Renal pelvis (tissue), 4 donors: ENCODE data around the gene MRC2. TPM values are rescaled to one million over a fixed set of nuclear protein-coding genes. Genes with fewer than 3 reads are reported as not detected.
"Not testable (repeated sequence)": the region's sequence is repeated elsewhere in the genome, so short reads cannot be mapped to it uniquely, and the experiment has no call there.

Experiments
- DNase-seq: peaks from one replicate; pipeline ENCODE4 v3.0.0-alpha.2; 2013
- polyA plus RNA-seq, 3 donors: library from polyadenylated mRNA; unstranded; fragments of 120-200 nt; gene quantifications; one replicate each; pipeline ENCODE4 v1.2.1, GENCODE V29; 2013; ENCODE audit not compliant: insufficient read length in 3 of 3

The MRC2 gene
- polyA plus RNA-seq, 3 donors: 57.8 to 80.6 (median 79.6) TPM

DNA sequence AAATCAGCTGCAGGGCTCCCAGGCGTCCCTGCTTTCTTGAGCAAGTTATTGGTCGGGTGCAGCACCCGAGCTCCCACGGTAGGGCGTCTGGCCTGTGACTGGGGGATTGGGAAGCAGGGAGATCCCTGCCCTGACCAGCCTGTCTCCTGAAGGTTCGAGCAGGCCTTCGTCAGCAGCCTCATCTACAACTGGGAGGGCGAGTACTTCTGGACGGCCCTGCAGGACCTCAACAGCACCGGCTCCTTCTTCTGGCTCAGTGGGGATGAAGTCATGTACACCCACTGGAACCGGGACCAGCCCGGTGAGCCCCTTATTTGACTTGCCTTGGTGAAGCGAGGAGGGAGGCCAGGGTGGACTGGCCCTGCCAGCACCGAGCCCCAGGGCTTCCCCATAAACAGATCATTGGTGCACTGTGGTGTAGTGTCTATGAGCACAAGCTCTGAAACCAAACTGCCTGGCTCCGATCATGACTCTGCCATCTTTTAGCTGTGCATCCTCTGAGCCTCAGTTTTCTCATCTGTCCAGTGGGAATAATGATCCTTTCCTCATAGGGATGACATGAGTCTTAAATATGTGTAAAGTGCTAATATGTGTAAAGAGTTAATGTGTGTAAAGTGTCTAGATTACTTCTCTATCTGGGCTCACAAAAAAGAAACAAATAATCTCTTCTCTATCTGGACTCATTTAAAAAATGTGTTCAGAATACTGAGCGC lies 48.9 kb downstream of the MRC2 start:
- no peak for DNase-seq

DNA sequence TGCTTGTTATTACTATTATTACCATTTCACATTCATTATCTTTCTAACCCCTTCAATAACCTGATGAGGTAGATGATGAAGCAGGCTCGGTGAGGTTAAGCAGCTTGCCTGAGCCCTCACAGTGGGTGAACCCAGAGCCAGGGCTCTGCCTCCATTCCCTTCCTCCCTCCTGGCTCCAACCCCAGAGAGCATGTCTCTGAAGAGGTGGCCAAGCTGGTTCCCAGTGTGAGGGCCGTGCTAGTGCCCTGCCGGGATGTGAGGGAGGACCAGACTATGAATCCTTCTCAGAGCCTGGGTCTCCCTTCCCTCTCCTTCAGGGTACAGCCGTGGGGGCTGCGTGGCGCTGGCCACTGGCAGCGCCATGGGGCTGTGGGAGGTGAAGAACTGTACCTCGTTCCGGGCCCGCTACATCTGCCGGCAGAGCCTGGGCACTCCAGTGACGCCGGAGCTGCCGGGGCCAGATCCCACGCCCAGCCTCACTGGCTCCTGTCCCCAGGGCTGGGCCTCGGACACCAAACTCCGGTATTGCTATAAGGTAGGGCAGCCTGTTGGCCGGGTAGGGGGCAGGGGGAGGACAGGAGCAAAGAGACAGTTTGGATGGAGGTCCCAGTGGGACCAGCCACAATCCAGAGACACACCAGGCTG lies 49.6 kb downstream of the MRC2 start:
- DNase-seq: no peak

DNA sequence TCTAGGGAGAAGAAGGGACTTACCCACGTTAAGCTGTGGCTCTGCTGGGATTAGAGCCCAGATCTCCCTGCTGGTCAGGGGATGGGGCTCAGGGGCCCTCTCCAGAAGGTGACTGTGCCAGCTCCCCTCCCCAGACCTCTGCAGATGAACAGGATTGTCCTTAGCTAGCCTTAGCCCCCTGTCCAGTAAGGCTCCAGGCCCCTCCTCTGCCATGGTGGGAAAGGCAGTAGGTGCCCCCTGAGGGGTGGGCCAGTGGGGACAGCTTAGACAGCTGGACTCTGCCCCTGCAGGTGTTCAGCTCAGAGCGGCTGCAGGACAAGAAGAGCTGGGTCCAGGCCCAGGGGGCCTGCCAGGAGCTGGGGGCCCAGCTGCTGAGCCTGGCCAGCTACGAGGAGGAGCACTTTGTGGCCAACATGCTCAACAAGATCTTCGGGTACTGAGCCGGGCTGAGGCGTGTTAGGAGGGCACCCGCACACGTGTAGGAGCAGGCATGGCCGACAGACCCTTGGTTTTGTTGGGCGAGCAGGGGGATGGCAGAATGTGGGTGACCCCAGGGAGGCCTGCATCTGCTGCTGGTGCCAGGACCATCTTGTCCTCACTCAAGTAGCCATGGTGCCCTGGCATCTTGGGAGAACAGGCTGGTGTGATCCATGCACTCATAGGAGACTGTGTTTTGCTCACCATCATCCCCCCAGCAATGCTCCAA lies 50.9 kb downstream of the MRC2 start:
- no peak for DNase-seq

DNA sequence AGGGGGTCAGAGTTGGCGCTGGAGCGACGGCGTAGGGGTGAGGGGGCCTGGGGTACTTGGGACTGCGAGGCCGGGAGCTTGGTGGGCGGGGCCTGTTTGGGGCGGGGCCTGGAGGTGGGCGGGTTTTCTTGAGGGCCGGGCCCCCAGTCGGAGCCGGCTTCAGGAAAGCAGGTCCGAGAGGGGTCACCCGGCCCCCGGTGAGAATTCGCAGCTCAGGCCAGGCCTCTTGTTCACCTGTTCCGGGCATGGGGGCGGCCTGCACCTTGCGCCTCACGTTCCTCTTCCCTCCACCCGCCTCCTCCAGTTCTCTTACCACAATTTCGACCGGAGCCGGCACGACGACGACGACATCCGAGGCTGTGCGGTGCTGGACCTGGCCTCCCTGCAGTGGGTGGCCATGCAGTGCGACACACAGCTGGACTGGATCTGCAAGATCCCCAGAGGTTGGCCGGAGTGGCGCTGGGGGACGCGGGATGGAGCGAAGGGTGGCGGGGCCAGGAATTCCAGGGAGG lies 52.5 kb downstream of the MRC2 start:
- DNase-seq: no peak

DNA sequence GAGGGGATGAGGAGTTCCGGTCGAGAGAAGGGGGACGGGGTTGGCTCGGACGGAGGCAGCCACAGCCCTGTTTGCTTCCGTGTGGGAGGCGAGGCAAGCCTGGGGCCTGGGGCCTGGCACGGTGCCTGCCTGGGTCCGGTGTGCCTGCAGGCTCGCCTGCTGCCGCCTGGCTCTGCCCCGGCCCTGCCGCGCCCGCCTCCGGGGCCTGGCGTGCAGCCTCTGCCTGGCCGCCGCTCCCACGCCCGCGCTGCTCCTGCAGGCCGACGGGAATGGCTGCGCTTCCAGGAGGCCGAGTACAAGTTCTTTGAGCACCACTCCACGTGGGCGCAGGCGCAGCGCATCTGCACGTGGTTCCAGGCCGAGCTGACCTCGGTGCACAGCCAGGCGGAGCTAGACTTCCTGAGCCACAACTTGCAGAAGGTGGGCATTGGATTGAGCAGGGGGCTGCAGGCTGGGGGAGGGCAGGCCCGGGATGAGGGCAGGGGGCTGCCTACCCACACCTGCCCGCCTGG lies 53.1 kb downstream of the MRC2 start:
- DNase-seq: no peak

DNA sequence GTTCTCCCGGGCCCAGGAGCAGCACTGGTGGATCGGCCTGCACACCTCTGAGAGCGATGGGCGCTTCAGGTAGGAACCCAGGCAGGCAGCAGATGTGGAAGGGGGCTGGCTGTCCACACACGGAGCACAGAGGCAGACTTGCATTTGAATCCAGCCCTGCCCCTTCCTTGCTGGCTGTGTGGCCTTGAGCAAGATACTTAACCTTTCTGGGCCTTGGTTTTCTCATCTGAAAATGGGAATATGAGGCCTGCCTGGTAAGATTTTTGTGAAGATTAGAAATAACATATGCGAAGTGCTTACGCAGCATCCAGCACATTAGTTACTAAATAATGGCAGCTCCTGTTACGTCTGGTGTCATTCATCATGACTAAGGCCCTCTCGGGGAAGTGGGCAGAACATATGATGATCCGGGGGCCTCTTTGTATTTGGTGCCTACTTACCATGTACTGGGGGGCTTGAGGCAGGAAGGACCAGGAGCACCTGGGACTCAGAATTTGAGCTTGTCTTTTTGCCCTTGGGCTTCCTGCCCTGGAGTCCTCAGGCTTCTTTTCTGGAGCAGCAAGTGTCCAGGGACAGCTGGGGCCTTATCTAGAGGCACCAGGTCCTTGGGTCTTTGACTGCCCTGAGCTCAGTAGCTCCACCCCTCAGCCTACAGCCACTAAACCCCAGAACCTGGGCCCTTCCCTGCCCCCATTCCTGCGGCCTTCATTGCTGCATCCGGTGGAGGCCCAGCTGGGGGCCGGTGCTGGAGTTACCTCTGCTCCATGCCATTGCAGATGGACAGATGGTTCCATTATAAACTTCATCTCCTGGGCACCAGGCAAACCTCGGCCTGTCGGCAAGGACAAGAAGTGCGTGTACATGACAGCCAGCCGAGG lies 53.8 kb downstream of the MRC2 start:
- DNase-seq: no peak

DNA sequence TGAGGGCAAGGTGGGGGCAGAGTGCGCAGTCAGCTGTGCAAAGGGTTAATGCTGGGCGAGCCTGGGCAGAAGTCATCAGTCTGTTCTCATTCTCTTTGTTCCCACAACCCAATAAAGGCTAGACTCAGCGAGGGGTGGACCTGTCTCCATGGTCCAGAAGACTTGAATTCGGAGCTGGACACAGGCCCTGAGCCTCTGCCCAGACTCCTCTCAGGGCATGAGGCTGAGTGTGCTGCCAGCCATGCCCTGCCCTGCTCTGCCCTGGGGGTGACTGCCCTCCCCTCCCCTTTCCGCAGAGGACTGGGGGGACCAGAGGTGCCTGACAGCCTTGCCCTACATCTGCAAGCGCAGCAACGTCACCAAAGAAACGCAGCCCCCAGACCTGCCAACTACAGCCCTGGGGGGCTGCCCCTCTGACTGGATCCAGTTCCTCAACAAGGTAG lies 54.5 kb downstream of the MRC2 start:
- DNase-seq: no peak

DNA sequence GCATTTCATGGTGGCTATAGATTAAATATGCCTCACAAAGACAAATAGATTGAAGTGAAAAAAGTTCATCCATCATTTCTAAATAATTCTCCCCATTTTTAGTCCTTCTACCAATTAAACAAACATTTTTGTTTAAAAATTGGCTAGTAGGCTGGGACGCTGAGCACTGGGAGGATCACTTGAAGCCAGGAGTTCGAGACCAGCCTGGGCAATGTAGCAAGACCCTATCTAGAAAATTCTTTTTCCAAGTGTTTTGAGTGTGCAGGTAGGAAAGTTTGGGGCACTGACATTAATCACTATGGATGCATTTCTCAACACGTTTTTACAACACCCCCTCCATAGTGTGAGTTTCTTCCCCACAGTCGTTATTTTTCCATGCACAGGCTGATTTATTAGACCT lies 56.7 kb downstream of the MRC2 start:
- DNase-seq: no peak

DNA sequence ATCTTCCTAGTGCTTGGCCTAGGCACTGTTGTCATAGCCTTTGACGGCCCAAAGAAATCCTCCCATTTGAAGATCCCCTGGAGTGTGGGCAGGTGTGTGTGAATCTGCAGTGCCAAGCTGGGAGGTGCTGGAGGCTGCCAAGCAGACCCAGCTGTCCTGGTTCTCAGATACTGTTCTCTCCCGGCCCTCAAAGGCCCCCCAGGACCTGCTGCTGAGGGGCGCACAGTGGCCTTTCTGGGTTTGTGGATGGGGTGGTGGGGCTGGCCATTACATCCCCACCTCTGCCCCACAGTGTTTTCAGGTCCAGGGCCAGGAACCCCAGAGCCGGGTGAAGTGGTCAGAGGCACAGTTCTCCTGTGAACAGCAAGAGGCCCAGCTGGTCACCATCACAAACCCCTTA lies 60.5 kb downstream of the MRC2 start:
- DNase-seq: no peak

DNA sequence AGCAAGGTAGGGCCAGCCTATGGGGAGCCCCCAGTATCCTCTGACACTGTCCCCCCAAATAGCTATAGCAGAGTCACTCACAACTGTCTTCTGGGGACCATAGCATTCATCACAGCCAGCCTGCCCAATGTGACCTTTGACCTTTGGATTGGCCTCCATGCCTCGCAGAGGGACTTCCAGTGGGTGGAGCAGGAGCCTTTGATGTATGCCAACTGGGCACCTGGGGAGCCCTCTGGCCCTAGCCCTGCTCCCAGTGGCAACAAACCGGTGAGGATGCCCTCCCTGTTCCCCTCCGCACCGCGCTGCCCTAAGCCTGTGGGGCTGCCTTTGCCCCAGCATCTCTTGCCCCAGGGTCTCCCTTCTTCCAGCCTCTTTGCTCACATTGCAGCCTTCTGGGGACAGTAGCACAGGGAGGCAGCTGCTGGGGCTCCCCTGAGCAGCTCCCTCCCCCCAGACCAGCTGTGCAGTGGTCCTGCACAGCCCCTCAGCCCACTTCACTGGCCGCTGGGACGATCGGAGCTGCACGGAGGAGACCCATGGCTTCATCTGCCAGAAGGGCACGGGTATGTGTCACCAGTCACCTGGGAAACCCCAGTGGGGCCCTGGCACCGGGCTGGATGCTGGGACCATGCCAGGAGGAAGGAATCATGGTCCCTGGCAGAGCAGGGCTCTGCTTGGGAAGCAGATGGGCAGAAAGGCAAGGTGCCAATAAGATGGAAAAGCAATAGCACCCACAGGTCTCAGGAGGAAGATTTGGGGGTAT lies 61.1 kb downstream of the MRC2 start:
- no peak for DNase-seq

DNA sequence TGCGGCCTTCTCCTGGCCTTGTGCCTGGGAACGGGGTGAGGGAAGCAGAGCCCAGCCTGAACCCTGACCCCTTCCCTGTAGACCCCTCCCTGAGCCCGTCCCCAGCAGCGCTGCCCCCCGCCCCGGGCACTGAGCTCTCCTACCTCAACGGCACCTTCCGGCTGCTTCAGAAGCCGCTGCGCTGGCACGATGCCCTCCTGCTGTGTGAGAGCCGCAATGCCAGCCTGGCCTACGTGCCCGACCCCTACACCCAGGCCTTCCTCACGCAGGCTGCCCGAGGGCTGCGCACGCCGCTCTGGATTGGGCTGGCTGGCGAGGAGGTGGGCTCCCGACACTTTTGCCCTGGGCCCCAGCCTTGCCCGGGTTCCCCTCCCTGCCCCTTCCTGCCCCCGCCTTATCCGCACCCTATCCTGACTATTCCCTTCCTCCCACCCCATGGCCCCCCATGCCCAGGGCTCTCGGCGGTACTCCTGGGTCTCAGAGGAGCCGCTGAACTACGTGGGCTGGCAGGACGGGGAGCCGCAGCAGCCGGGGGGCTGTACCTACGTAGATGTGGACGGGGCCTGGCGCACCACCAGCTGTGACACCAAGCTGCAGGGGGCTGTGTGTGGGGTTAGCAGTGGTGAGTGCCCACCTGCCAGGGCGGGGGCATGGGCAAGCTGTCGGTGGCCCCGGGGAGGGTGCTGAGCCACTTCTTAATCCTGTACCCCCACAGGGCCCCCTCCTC lies 62.1 kb downstream of the MRC2 start:
- no peak for DNase-seq

DNA sequence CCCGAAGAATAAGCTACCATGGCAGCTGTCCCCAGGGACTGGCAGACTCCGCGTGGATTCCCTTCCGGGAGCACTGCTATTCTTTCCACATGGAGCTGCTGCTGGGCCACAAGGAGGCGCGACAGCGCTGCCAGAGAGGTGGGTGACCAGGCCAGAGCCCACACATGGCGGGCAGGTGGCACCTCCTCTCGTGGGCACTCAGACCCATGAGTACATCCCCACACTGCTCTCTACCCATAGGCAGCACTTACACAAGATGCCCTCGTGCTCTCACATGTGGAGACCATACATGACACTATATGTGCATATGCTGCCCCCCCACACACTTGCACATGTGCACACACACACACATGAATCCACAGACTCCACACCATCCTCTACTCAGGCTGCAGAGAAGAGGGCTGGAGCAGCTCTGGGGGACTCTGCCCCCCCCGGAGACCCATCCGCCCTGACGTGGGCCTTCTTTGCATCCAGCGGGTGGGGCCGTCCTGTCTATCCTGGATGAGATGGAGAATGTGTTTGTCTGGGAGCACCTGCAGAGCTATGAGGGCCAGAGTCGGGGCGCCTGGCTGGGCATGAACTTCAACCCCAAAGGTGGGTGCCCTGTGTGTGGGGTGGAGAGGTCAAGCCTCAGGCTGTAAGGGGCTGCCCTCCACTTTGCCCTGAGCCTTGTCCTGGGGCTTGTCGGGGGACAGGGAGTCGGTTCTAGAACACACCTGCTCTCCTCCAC lies 62.9 kb downstream of the MRC2 start:
- no peak for DNase-seq

DNA sequence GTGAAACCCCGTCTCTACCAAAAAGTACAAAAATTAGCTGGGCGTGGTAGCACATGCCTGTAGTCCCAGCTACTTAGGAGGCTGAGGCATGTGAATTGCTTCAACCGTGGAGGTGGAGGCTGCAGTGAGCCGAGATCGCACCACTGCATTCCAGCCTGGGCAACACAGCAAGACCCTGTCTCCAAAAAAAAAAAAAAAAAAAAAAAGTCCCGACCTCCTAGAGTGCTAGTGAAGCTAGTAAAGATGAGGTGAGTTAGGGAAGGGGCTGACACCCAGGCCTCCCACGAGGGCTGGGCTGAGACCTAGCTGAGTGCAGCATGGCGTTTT lies 64.1 kb downstream of the MRC2 start:
- DNase-seq: not testable (repeated sequence)

DNA sequence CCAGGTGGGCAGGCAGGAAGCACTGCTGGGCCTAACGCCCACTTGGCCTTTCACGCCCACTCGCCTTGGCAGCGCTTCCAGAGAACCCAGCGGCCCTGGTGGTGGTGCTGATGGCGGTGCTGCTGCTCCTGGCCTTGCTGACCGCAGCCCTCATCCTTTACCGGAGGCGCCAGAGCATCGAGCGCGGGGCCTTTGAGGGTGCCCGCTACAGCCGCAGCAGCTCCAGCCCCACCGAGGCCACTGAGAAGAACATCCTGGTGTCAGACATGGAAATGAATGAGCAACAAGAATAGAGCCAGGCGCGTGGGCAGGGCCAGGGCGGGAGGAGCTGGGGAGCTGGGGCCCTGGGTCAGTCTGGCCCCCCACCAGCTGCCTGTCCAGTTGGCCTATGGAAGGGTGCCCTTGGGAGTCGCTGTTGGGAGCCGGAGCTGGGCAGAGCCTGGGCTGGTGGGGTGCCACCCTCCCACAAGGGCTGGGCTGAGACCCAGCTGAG lies 64.7 kb downstream of the MRC2 start:
- no peak for DNase-seq

DNA sequence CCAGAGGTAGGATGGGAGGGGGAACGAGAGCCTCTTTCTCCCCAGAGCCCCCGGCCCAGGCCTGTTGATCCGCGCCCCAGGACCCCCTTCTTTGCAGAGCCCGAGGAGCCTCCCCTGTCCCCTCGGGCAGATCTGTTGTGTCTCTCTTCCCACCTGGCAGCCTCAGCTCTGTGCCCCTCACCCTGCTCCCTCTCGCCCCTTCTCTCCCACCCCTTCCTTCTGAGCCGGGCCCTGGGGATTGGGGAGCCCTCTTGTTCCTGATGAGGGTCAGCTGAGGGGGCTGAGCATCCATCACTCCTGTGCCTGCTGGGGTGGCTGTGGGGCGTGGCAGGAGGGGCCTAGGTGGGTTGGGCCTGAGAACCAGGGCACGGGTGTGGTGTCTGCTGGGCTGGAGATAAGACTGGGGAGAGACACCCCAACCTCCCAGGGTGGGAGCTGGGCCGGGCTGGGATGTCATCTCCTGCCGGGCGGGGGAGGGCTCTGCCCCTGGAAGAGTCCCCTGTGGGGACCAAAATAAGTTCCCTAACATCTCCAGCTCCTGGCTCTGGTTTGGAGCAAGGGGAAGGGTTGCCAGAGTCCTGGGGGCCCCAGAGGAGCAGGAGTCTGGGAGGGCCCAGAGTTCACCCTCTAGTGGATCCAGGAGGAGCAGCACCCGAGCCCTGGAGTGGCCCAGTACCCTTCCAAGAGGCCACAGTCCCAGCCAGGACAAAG lies 65.4 kb downstream of the MRC2 start:
- no peak for DNase-seq

DNA sequence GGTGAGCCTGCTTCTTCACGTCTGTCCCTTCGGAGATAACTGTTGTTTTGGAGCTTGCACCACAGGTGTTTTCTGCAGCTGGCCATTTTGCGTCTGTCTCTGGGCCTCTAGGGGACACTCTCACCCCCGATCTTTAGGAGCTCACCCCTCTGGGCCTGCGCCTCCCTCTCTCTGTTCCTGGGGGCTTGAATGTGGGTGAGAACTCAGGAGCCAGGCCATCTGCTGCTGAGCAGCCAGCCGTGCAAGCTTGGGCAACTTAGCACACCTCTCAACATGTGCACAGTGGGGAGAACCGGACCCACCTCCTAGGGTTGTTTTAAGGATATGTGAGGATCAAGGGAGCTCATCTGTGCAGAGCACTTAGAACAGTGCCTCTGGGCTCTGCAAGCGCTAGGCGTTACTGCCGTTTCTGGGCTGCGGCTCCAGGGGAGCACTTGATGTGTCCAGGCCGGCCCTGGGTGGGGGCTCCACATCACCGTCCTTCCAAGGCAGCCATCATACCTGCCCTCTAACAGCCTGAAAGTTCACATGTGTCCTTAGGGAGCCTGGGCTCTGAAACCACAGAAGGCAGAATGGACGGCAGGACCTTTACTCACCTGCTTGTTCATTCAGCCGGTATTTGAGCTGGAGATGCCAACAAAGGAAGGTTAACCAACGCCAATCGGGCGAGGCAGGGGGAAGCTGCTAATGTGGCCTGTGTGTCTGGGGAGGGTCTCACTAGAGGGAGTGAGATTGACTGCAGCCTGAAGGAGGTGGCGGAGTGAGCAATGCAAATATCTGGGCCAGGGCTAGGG lies 66.3 kb downstream of the MRC2 start:
- no peak for DNase-seq

DNA sequence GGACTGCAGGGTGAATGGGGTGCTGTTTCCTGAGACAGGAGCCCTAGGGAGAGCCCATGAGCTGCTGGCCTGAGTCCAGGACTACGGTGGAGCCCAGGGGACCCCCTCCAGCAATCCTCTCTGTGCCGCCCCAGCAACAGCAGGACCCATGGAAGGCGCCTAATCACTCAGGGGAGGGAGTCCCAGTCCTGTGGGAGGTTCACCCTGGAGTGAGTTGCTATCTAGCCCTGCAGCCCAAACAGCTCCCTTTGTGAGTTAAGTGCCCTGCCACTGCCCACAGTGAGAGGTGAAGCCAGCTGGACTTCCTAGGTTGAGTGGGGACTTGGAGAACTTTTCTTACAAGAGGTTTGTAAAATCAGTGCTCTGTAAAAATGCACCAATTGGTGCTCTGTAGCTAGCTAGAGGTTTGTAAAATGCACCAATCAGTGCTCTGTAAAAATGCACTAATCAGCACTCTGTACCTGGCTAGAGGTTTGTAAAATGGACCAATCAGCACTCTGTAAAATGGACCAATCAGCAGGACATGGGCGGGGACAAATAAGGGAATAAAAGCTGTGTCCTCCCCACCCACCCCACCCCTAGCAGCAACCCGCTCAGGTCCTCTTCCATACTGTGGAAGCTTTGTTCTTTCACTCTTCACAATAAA lies 67.7 kb downstream of the MRC2 start:
- not testable (repeated sequence) for DNase-seq
